GM12874 (cell line): ENCODE data around the gene CLECL1.

Experiments
- TF ChIP-seq, protein P1 (sequence below): IDR thresholded peaks from 2 replicates; pipeline ENCODE4 v1.5.1; 2011; ENCODE audit warnings: low read depth, mild to moderate bottlenecking, control low read depth, low read length, moderate library complexity; ENCODE audit not compliant: insufficient read depth

CLECL1 gene

GRCh38 chr12:9732921-9733461 is at the start of gene CLECL1:
Gene CLECL1, minus strand, starts transcription at chr12:9733097.
- TF ChIP-seq, protein P1, sequence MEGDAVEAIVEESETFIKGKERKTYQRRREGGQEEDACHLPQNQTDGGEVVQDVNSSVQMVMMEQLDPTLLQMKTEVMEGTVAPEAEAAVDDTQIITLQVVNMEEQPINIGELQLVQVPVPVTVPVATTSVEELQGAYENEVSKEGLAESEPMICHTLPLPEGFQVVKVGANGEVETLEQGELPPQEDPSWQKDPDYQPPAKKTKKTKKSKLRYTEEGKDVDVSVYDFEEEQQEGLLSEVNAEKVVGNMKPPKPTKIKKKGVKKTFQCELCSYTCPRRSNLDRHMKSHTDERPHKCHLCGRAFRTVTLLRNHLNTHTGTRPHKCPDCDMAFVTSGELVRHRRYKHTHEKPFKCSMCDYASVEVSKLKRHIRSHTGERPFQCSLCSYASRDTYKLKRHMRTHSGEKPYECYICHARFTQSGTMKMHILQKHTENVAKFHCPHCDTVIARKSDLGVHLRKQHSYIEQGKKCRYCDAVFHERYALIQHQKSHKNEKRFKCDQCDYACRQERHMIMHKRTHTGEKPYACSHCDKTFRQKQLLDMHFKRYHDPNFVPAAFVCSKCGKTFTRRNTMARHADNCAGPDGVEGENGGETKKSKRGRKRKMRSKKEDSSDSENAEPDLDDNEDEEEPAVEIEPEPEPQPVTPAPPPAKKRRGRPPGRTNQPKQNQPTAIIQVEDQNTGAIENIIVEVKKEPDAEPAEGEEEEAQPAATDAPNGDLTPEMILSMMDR: no peak

GRCh38 chr12:9781360-9781759 is 48.5 kb upstream of the CLECL1 start:
- TF ChIP-seq, protein P1: no peak

GRCh38 chr12:9779209-9779608 is 46.3 kb upstream of the CLECL1 start:
- TF ChIP-seq, protein P1: no peak

GRCh38 chr12:9776781-9777180 is 43.9 kb upstream of the CLECL1 start:
- TF ChIP-seq, protein P1: no peak

DNA sequence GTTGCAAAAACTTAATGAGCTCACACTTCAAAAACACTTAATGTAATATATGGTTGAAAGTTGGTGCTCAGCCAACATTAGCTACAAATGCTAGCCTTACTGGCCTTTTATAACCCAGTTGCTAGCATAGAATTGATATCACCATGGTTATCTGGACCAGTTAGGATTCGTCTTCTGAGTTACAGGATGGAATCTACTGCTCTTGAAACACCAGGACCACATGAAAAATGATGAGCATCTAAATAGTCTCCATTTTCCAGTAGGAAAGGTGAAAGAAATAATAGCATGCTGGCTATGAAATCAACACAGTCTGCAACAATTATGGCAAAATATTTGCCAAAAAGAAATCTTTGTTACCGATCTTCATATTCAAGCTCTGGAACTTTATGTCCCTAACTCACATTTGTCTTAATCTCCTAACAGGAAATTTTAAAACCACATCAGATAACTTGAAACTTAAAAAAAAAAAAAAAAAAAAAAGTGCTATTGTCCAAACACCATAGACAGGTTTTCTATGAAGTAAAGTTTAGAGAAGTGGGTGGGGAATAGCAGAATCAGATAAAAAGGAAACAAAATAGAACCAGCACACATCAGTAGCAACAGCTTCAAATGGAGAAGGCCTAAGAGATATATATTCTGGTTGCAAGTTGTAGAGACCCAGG is 40.5 kb upstream of the CLECL1 start:
- TF ChIP-seq, protein P1: no peak

- TF ChIP-seq, protein P1: no peak
These were observed 30.1 kb upstream of the CLECL1 start for GRCh38 chr12:9763025-9763424.

- TF ChIP-seq, protein P1: no peak
These were observed 29.5 kb upstream of the CLECL1 start for GRCh38 chr12:9762369-9762768.
